HepG2 (cell line): ENCODE results near the gene S100P. TPM values are rescaled to one million over a fixed set of nuclear protein-coding genes. Genes with fewer than 3 reads are reported as not detected.
"Not testable (repeated sequence)": the region's sequence is repeated elsewhere in the genome, so short reads cannot be mapped to it uniquely, and the experiment has no call there.

Experiments used
- ATAC-seq: fragments of 200-7000 bp; cut with Tn5 transposase; 3 replicates; pipeline ENCODE4 v1.9.1; 2020; ENCODE audit warnings: mild to moderate bottlenecking, moderate library complexity
- BruUV-seq: library from RNA; stranded (reverse); fragments of 400-500 nt; replicated peaks from 2 replicates; lab custom pipeline; 2021; lab: Mats Ljungman, UMichigan
- CTCF ChIA-PET: fragments of 300-600 bp; formaldehyde crosslinking; extraction: SDS; loops from one replicate; lab custom pipeline; 2021; ENCODE audit warnings: low total read pairs, inconsistent platforms, low intra/inter-chr PET ratio; lab: Yijun Ruan, JAX
- POLR2A ChIA-PET: fragments of 350-600 bp; sonication (Branson Sonifier 250); formaldehyde crosslinking; loops from one replicate; lab custom pipeline; 2020; ENCODE audit warnings: antibody characterized with exemption, inconsistent platforms; lab: Yijun Ruan, JAX
- DNase-seq: peaks from one replicate; pipeline ENCODE4 v3.0.0-alpha.2; 2015; ENCODE audit warnings: low spot score
- FAIRE-seq: peaks from 3 replicates; lab custom pipeline; 2011; peaks lifted over from hg19 to GRCh38; lab: Jason Lieb, UNC
- H2AFZ ChIP-seq: one replicate; pipeline ENCODE4 v1.6.1; 2011; ENCODE audit warnings: low read length, inconsistent platforms
- H3K27ac ChIP-seq: fragments of 300-600 bp; 3 replicates; pipeline ENCODE4 v1.8.0; 2011; ENCODE audit warnings: mixed run types, mild to moderate bottlenecking, mixed read lengths, low read length, inconsistent platforms; ENCODE audit not compliant: insufficient read depth; ENCODE audit errors: extremely low read length
- H3K27me3 ChIP-seq, 2 experiments: fragments of 200-600 bp in 1 of 2; 2 replicates in 1 of 2; 3 replicates in 1 of 2; pipeline versions ENCODE4 v1.6.0 to v1.8.0; 2011; ENCODE audit warnings: low read length in 2 of 2, mild to moderate bottlenecking in 2 of 2, moderate library complexity in 2 of 2, inconsistent platforms in 1 of 2; ENCODE audit not compliant: insufficient read depth in 2 of 2, control insufficient read depth in 1 of 2
- H3K36me3 ChIP-seq, 2 experiments: fragments of 200-600 bp in 1 of 2; replicated peaks in 1 of 2; 2 replicates in 1 of 2; 3 replicates in 1 of 2; pipeline versions ENCODE4 v1.5.1 to v1.8.0; 2011; ENCODE audit warnings: low read length in 2 of 2, inconsistent platforms in 1 of 2; ENCODE audit not compliant: insufficient read depth in 2 of 2, control insufficient read depth in 1 of 2
- H3K4me1 ChIP-seq: 2 replicates; pipeline ENCODE4 v1.5.1; 2012; ENCODE audit warnings: low read length, inconsistent platforms; ENCODE audit not compliant: insufficient read depth
- H3K4me2 ChIP-seq: 2 replicates; pipeline ENCODE4 v1.6.0; 2011; ENCODE audit warnings: low read depth, low read length, inconsistent platforms
- H3K4me3 ChIP-seq, 3 experiments: fragments of 200-600 bp in 1 of 3; sonication (generic), shearing (Covaris generic) in 1 of 3; replicated peaks in 1 of 3; 2 replicates each; pipeline ENCODE4 v1.5.1; 2011 to 2016; ENCODE audit warnings: low read length in 3 of 3, inconsistent platforms in 2 of 3, low read depth in 2 of 3, mild to moderate bottlenecking in 2 of 3, control low read depth in 1 of 3, mixed read lengths in 1 of 3; ENCODE audit not compliant: insufficient read depth in 1 of 3
- H3K79me2 ChIP-seq: one replicate; pipeline ENCODE4 v1.6.1; 2011; ENCODE audit warnings: low read length, inconsistent platforms; ENCODE audit not compliant: insufficient read depth
- H3K9ac ChIP-seq: 2 replicates; pipeline ENCODE4 v1.6.0; 2011; ENCODE audit warnings: mild to moderate bottlenecking, low read depth, low read length, inconsistent platforms; ENCODE audit not compliant: insufficient read depth
- H3K9me3 ChIP-seq: 2 replicates; pipeline ENCODE4 v1.5.1; 2012; ENCODE audit warnings: mild to moderate bottlenecking, low read length
- H4K20me1 ChIP-seq: 2 replicates; pipeline ENCODE4 v1.6.0; 2011; ENCODE audit warnings: inconsistent platforms, mild to moderate bottlenecking, low read length, moderate library complexity; ENCODE audit not compliant: insufficient read depth
- ATF1 ChIP-seq: IDR thresholded peaks from 2 replicates; pipeline ENCODE4 v1.6.1; 2016; ENCODE audit warnings: mild to moderate bottlenecking, control low read depth
- CBFB ChIP-seq: sonication (generic); formaldehyde crosslinking; IDR thresholded peaks from 2 replicates; pipeline ENCODE4 v1.4.0; 2020; ENCODE audit warnings: missing genetic modification reagents
- MED8 ChIP-seq: sonication (generic); formaldehyde crosslinking; IDR thresholded peaks from 2 replicates; pipeline ENCODE4 v1.8.1; 2023; ENCODE audit warnings: mild to moderate bottlenecking, missing genetic modification reagents; ENCODE audit not compliant: insufficient replicate concordance
- TARDBP ChIP-seq: sonication (generic); formaldehyde crosslinking; IDR thresholded peaks from 2 replicates; pipeline ENCODE4 v1.8.0; 2022; ENCODE audit warnings: mild to moderate bottlenecking, missing genetic modification reagents
- ZNF564 ChIP-seq: sonication (generic); formaldehyde crosslinking; IDR thresholded peaks from 2 replicates; pipeline ENCODE4 v1.8.1; 2023; ENCODE audit warnings: mild to moderate bottlenecking, missing genetic modification reagents
- WGBS: methylation state at CpG from one replicate; pipeline ENCODE4 v1.1.6; 2017; ENCODE audit warnings: low lambda C conversion rate; 5-methylcytosine and 5-hydroxymethylcytosine counted together
- in situ Hi-C: cut with HindIII; loops from 2 replicates; pipeline ENCODE4 v1.10.0; 2017; ENCODE audit warnings: low pct_unique_long_range_greater_than_20kb; ENCODE audit not compliant: extremely low pct_ligation_motif_present
- intact Hi-C: fragments of 100-400 bp; cut with micrococcal nuclease; formaldehyde crosslinking; loops from one replicate; pipeline ENCODE4 v1.10.0; 2022; ENCODE audit not compliant: unreplicated experiment
- polyA plus RNA-seq, 8 experiments: library from polyadenylated mRNA; depleted of rRNA in 3 of 8; stranded (reverse) in 7 of 8; unstranded in 1 of 8; fragments of >200 nt; fragmentation: Illumina TruSeq in 4 of 8; extraction: Trizol in 4 of 8; gene quantifications; 2 replicates each; pipeline versions ENCODE4 v1.2.1 to v1.2.3, GENCODE V29; 2011 to 2016; ENCODE audit warnings: low read depth in 4 of 8, missing spikeins in 1 of 8, mixed read lengths in 1 of 8; ENCODE audit not compliant: insufficient read depth in 1 of 8
- total RNA-seq, 5 experiments: library from RNA; depleted of rRNA; stranded (reverse); fragments of >200 nt; fragmentation: Illumina TruSeq; extraction: Trizol; gene quantifications; 2 replicates each; pipeline ENCODE4 v1.2.3, GENCODE V29; 2016; ENCODE audit warnings: low read depth in 1 of 5
- TF ChIP-seq, protein P1 (sequence below): sonication (generic); formaldehyde crosslinking; IDR thresholded peaks from 2 replicates; pipeline ENCODE4 v1.4.0; 2020; ENCODE audit warnings: low read depth, mild to moderate bottlenecking, missing genetic modification reagents
- TF ChIP-seq, protein P2 (sequence below): sonication (generic); formaldehyde crosslinking; IDR thresholded peaks from one replicate; pipeline ENCODE4 v1.5.1; 2020; ENCODE audit warnings: mild to moderate bottlenecking, missing genetic modification reagents; ENCODE audit errors: not compliant biosample characterization

The S100P gene
- total and polyA plus RNA-seq, 2 of the 13 experiments (the other 11 are each of a cell fraction or from before 2014, with no cell fraction given) = 278 to 1,649 TPM

DNA sequence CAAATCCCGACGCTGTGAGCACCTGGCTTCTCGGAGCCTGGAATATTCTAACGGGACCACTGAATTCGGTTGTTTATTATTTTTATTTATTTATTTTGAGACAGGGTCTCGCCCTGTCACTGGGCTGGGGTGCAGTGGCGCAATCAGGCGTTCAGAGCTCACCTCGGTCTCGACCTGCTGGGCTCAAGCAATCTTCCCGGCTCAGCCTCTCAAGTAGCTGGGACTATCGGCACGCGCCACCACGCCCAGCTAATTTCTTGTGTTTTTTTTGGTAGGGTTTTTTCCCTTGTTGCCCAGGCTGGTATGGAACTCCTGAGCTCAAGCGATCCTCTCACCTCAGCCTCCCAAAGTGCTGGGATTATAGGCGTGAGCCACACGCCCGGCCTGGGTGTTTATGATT is 21.5 kb upstream of the S100P start:
- Histone ChIP-seq H3K9me3 (no peaks in the 10 kb centered on the region), H3K27ac (no peak overlapping the region), H3K36me3 (peaks cover 0 to 13% of the 10 kb centered on the region in 2 experiments; a peak in 3 of 5 replicates), H3K4me1 (peaks cover 33% of the 10 kb centered on the region), H3K79me2 (peaks cover 27% of the 10 kb centered on the region), H2AFZ (no peak overlapping the region), H3K27me3 (no peaks in the 10 kb centered on the region), H3K4me3 (no peak overlapping the region), H3K4me2 (no peak overlapping the region)
- ChIA-PET POLR2A (interaction anchor here (1.9 to 2.5 kb wide), 2 partner anchors 8 to 39 kb away, joined by 15 to 31 read pairs; no protein-coding TSS in a partner anchor), CTCF (no interaction called here)
- ATAC-seq (no peak), FAIRE-seq (no peak), DNase-seq (no peak)
- BruUV-seq = no TSS peak
- in situ Hi-C loops = no loop called here
- intact Hi-C loops = no loop called here
- 97% methylated on average over 19 of the region's 19 CpGs for whole genome bisulfite sequencing
- TF ChIP-seq ATF1 (CRISPR knock-in tag) (no peak), CBFB (CRISPR knock-in tag) (no peak), TARDBP (CRISPR knock-in tag) (no peak)
- TF ChIP-seq, protein P1, sequence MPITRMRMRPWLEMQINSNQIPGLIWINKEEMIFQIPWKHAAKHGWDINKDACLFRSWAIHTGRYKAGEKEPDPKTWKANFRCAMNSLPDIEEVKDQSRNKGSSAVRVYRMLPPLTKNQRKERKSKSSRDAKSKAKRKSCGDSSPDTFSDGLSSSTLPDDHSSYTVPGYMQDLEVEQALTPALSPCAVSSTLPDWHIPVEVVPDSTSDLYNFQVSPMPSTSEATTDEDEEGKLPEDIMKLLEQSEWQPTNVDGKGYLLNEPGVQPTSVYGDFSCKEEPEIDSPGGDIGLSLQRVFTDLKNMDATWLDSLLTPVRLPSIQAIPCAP = no peak
- TF ChIP-seq, all 625 proteins: peak for 0
- Histone ChIP-seq H3K9ac (no peak overlapping the region), H4K20me1 (peaks cover 14% of the 10 kb centered on the region)

DNA sequence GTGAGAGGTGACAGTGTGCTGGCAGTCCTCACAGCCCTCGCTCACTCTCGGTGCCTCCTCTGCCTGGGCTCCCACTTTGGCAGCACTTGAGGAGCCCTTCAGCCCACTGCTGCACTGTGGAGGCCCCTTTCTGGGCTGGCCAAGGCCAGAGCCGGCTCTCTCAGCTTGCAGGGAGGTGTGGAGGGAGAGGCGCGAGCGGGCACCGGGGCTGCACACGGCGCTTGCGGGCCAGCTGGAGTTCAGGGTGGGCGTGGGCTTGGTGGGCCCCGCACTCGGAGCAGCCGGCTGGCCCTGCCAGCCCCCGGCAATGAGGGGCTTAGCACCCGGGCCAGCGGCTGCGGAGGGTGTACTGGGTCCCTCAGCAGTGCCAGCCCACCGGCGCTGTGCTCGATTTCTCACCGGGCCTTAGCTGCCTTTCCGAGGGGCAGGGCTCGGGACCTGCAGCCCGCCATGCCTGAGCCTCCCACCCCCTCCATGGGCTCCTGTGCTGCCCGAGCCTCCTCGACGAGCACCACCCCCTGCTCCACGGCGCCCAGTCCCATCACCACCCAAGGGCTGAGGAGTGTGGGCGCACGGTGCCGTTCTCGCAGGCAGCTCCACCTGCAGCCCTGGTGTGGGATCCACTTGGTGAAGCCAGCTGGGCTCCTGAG is 21.0 kb upstream of the S100P start:
- ATAC-seq, FAIRE-seq, H3K9me3 ChIP-seq, H2AFZ ChIP-seq, H3K4me2 ChIP-seq, BruUV-seq, DNase-seq, CTCF ChIA-PET, H3K27me3 ChIP-seq, H3K9ac ChIP-seq, in situ Hi-C loops: not testable (repeated sequence)
- peaks cover 0 to 13% of the 10 kb centered on the region in 2 experiments; a peak in 3 of 5 replicates for H3K36me3 ChIP-seq
- H3K4me1 ChIP-seq = peaks cover 39% of the 10 kb centered on the region
- peaks cover 29% of the 10 kb centered on the region for H3K79me2 ChIP-seq
- intact Hi-C loops = loop anchor here (1.0 kb wide), 1 partner anchor 38 kb away; no protein-coding TSS in a partner anchor
- H4K20me1 ChIP-seq = peaks cover 14% of the 10 kb centered on the region
- peak overlapping the region; percentile 50 for H3K27ac ChIP-seq
- POLR2A ChIA-PET = interaction anchor here (0.7 to 7.2 kb wide), 29 partner anchors 9 to 401 kb away, joined by 3 to 122 read pairs (median 7); partner anchors contain the start of genes BLOC1S4, MAN2B2, MRFAP1 and MRFAP1L1
- WGBS = 95% methylated on average over 11 of the region's 34 CpGs
- 0 out of 6 replicates have a peak overlapping the region, but pooled peaks of 1 of the 3 experiments have one; percentile 78 for H3K4me3 ChIP-seq
- TF ChIP-seq, protein P2, sequence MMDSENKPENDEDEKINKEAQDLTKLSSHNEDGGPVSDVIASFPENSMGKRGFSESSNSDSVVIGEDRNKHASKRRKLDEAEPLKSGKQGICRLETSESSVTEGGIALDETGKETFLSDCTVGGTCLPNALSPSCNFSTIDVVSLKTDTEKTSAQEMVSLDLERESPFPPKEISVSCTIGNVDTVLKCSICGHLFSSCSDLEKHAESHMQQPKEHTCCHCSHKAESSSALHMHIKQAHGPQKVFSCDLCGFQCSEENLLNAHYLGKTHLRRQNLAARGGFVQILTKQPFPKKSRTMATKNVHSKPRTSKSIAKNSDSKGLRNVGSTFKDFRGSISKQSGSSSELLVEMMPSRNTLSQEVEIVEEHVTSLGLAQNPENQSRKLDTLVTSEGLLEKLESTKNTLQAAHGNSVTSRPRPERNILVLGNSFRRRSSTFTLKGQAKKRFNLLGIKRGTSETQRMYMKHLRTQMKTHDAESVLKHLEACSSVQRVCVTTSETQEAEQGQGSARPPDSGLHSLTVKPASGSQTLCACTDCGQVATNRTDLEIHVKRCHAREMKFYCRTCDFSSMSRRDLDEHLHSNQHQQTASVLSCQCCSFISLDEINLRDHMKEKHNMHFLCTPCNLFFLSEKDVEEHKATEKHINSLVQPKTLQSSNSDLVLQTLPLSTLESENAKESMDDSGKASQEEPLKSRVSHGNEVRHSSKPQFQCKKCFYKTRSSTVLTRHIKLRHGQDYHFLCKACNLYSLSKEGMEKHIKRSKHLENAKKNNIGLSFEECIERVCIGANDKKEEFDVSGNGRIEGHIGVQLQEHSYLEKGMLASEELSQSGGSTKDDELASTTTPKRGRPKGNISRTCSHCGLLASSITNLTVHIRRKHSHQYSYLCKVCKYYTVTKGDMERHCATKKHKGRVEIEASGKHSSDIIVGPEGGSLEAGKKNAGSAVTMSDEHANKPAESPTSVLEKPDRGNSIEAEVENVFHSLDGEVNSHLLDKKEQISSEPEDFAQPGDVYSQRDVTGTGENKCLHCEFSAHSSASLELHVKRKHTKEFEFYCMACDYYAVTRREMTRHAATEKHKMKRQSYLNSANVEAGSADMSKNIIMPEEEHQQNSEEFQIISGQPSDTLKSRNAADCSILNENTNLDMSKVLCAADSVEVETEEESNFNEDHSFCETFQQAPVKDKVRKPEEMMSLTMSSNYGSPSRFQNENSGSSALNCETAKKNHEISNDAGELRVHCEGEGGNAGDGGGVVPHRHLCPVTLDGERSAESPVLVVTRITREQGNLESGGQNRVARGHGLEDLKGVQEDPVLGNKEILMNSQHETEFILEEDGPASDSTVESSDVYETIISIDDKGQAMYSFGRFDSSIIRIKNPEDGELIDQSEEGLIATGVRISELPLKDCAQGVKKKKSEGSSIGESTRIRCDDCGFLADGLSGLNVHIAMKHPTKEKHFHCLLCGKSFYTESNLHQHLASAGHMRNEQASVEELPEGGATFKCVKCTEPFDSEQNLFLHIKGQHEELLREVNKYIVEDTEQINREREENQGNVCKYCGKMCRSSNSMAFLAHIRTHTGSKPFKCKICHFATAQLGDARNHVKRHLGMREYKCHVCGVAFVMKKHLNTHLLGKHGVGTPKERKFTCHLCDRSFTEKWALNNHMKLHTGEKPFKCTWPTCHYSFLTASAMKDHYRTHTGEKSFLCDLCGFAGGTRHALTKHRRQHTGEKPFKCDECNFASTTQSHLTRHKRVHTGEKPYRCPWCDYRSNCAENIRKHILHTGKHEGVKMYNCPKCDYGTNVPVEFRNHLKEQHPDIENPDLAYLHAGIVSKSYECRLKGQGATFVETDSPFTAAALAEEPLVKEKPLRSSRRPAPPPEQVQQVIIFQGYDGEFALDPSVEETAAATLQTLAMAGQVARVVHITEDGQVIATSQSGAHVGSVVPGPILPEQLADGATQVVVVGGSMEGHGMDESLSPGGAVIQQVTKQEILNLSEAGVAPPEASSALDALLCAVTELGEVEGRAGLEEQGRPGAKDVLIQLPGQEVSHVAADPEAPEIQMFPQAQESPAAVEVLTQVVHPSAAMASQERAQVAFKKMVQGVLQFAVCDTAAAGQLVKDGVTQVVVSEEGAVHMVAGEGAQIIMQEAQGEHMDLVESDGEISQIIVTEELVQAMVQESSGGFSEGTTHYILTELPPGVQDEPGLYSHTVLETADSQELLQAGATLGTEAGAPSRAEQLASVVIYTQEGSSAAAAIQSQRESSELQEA (CRISPR knock-in tag) = peak; percentile 35
- peak; percentile 8; the same call in 1 of the 2 replicates for TF ChIP-seq ZNF564
- TF ChIP-seq MED8 (CRISPR knock-in tag) = peak; percentile 38
